GM18520 (cell line): ENCODE data around the gene TBXAS1.
"Not testable (repeated sequence)": the region's sequence is repeated elsewhere in the genome, so short reads cannot be mapped to it uniquely, and the experiment has no call there.

ENCODE experiments used
- ATAC-seq: cut with Tn5 transposase; IDR thresholded peaks from one replicate; pipeline ENCODE4 v1.9.1; 2021; ENCODE audit not compliant: unreplicated experiment

The TBXAS1 gene

DNA sequence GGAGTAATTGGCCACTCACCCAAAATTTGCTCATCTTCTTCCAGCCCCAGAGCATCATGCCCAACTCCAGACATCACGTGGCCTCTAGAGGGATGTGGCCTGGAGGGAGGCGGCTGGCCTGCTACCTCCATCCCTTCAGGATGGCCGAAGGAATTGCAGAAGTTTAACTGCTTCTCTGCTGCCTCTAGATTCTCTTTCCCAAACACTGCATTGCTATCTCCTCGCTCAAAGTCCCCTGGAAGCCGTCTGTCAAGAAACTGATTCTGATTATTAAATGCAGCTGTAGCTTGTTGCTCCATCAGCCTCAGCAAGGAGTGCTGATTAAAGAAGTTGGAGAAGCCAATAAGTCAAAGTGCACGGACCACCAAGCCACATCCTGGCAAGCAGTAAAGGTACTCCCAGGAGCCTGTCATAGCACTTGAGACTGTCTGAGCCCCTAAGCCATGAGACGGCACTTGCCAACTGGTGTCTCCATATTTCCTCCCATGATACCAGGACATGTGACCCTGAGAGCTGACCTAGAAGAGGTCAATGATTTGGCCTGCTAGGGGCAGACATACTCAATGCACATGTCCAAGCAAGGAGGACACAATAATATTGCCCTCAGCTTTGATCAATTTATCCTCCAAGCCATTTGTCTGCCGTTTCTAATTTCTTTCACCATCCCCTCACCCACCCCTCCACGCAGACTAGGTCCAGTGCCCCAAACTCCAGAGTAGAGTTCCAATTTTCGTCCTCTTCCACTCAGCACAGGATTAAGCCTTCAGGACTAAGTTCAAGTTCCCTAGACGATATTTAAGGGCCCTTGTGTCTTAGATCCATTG lies 84.2 kb downstream of the TBXAS1 start:
- no peak for ATAC-seq

DNA sequence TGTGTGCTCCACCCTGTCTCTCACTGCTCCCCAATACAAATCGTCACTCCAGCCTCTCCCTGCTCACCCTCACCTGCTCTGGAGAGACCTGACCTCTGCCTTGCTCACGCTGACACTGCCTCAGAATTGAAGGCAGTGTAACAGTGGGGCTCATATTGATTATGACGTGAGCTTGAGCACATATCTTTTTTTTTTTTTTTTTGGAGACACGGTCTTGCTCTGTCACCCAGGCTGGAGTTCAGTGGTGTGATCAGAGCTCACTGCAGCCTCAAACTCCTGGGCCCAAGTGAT lies 84.7 kb downstream of the TBXAS1 start:
- no peak for ATAC-seq

DNA sequence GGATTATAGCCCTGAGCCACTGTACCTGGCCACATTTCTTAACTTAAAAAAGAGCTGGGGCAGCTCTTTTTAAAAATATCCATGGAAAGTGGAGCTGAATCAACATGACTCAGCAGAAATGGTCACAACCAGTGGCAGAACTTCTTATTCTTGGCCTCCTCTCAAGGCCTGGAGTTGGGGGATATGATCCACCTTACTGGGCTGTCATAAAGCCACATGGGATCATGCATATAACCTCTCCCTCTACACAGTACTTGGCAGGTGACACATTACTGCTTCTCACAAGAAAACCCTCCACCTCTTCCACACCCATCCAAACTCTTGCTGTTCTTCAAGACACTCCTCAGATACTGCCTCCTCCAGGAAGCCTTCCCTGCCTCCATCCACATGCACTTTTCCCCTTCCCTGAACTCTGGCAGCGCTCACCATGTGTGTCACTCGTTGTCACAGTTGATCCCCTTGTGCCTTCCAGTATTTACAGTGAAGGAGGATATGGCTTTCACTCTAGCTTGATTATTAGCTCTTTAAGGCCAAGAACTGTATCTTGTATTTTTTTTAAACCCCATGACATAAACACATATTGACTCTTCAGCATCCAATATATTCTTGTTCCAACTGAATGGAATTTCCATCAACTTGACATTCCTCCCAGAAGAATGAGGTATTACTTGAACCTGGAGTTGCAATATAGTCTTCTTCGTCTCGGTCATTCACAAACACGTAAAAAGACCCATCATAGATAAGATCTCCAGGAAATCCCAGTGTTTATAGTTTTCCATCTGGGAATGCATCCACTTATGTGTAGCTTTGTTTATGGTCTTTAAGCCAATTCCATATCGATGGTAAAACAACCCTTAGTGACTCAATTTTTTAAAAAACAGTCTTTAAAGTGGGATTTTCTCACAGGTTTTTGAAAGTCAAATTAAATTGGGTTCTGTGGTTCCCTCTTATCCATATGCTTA lies 85.5 kb downstream of the TBXAS1 start:
- ATAC-seq, result no peak

DNA sequence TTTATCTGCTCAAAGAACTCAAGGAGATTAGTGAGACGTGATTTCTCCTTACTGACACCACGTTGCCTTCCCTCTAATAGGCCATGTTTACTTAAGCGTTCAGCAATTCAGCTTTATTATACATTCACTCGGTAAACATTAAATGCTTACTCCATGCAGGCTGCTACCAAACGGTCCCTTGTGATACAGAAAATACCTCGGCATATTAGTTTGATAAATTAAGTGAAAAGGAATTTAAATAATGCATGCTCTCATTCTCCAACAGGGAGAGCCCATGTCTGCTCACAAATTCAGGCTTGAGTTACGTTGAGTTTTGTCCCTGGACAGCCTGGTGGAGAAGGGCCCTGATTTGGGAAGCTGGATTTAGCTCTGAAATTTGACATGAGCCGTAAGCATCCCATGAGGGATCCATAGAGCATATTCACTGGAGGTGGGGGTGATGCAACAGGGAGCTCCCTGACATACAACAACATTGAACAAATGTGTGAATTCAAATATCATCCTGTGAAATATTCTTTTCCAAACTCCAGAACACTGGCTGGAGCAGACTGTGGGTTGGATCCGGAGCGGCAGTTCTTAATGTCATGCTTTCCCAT lies 86.3 kb downstream of the TBXAS1 start:
- no peak for ATAC-seq

DNA sequence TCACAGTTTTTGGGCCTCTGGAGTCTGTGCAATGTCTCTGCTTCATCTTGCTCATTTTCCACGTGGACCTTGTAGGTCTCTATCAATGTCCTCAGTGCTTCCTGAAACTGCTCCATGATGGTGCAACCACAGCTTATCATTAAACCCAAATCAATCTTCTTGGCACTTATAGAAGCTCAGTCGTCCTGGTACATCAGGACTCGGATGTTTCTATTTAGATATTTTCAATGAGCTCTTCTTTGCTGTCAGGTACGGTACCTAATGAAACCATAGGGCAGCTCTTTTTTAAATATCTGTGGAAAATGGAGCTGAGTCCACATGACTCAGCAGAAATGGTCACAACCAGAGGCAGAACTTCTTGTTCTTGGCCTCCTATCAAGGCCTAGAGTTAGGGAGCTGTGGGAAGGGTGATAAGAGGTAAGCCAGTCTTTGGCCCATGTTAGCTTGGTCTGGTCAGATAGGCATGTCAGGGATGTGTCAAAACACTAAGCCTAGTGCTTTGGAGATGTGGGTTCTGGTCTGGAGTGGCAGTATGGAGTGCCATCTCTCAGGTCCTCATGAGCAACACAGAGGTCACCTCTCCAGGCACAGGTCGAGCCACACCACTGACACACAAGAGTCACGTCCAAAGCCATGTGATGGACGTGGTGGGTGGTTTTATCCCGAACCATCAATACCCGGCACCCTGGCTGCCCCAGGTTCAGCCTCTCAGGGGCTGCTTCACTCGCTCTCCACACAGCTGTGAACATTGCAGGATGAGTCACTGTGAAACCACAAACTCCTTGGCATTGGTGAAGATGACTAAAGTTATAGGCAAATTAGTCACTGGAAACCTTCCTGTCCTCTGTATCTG lies 87.0 kb downstream of the TBXAS1 start:
- ATAC-seq, result peak; percentile 83

DNA sequence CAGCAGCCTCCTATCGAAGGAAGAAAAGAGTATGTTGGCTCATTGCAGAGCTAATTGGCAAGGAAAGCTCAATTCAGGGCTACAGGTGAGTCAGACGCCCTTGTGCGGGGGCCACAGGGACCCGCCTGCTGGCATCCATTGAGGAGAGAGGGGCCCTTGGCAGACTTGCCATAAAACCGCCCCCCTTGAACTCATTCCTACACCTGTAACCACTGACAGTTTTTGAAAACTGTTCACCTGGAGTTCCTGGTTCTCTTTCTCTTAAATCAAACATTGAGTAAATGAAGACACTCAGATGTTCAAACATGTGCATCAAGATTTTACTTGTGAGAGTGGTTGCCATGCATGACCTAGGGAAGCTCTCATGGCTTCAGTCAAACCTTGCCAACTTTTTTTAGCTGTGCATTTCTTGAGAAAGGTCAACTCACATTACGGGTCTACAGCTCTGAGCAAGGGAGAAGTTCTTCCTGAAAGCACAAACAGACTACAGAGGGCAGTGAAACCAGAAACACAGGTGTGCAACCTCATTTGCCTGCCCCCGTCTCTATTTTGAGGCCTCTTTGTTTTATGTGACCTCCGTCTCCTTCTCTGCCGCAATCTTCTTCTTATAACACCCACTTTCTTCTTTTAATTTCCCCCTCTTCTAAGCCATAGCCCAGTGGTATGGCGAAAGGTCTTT lies 87.8 kb downstream of the TBXAS1 start:
- peak; percentile 62 for ATAC-seq

DNA sequence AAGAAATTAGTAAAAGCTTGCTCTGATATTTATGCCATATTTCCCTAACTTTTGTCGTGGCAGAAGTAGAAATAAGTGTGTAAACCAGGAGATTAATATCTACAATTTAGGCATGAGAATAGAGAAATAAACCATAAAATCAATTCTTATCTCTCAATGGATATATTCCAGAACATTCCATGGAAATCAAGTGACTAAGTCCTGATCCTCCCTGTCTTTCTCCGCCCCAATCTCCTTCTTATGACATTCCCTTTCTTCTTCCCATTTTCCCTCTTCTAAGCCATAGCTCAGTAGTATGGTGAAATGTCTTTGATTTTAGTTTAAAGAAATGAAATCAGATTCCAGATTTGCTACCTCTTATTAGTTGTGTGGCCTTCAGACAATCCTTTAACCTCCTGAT lies 88.8 kb downstream of the TBXAS1 start:
- no peak for ATAC-seq

DNA sequence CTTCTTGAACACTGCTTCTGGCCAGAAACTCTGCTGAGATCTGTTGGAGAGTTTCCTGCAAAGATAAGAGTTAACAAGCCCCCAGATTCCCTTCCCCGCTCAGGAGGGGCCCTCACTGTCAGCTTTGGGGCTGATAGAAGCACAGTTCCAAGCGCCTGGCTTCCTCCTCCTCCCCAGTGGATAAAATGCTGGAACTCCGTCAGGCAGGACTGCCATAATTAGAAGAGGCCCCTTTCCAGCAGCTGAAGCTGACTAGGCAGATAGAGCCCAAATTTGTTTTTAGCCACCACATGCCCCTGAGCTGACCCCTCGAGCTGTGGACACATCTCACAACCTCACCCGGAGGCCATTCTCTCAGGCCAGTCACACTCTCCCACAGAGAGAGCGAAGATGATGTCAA lies 89.4 kb downstream of the TBXAS1 start:
- no peak for ATAC-seq

DNA sequence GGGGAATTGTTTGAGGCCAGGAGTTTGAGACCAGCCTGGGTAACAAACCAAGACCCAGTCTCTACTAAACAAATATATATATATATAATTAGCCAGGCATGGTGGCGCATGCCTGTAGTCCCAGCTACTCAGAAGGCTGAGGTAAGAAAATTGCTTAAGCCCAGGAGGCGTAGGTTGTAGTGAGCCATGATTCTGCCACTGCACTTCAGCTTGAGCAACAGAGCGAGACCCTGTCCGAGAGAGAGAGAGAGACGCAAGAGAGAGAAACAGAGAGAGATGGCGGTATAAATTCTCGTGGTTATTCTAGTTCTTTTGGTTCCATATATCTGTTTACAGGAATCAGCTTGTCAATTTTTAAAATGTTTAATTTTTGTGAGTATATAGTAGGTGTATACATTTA lies 94.0 kb downstream of the TBXAS1 start:
- ATAC-seq, result no peak

DNA sequence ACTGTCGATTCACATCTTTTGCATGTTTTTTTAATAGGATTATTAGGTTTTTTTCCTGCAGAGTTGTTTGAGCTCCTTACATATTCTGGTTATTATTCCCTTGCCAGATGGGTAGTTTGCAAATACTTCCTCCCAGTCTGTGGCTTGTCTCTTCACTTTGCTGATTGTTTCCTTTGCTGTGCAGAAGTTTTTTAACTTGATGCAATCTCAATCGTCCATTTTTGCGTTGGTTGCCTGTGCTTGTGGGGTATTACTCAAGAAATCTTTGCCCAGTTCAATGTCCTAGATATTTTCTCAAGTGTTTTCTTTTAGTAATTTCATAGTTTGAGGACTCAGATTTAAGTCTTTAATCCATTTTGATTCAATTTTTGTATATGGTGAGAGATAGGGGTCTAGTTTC lies 95.4 kb downstream of the TBXAS1 start:
- ATAC-seq, result no peak

DNA sequence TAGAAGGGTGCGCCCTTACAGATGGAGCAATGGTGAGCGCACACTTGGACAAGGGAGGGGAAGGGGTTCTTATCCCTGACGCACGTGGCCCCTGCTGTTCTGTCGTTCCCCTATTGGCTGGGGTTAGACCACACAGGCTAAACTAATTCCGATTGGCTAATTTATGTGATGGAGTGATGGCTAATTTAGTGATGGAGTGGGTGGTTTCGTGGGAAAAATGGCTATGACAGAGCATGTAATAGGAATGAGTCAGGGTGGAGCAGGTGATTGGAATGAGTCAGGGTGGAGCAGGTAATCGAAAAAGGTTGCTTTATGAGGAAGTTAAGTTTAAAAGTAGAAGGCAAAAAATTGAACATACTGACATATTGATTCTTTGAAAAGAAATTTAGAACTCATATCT lies 100.2 kb downstream of the TBXAS1 start:
- not testable (repeated sequence) for ATAC-seq

DNA sequence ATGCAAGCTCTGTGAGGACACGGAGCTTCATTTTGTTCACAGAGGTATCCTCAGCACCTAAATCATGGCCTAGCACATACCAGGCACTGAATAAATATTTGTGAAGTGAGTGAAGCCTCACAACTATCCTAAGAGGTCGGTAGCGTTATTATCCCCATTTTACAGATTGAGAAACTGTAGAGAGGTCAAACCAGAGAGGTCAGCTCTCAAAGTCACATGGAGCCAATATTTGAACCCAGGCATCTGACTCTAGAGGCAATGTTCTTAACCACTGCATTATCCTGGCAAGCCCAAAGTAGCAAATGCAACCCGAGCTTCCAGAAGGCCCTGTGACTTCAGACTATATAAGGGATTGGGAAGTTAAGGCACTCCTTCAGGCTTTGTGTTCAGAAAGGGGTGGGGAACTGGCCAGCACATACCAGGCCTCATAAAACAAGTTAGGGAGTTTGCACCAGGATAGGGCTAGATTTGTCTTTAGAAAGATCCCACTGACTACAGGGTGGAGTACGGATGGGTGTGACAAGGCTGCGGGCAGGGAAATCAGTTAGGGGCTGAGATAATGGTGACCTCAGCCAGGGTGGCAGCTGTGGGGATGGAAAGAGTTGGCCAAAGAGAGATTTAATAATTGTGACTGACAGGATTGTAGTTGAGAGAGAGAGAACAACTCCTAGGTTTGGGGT lies 101.4 kb downstream of the TBXAS1 start:
- no peak for ATAC-seq

DNA sequence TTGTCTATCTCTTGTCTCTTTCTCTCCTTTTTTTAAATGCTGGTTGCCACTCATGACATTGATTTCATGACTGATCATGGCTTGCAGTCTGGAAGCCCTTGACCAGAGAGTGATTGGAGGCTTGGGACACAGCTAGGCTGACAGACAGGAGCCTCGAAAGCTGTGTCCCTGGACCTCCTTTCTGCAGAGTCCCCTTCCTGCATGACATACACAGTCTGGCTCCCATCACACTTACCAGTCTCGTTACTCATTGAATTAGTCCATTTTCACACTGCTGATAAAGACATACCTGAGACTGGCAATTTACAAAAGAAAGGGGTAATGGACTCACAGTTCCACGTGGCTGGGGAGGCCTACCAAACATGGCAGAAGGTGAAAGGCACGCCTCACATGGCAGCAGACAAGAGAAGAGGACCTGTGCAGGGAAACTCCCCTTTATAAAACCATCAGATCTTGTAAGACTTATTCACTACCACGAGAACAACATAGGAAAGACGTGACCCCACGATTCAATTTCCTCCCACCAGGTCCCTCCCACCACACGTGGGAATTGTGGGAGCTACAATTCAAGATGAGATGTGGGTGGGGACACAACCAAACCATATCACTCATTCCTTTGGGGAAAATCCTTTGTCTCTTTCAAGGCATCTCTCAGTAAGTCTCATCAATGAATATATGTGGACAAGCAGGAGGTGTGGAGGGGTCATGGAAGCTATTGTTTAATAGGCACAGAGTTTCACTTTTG lies 102.3 kb downstream of the TBXAS1 start:
- ATAC-seq, result no peak

DNA sequence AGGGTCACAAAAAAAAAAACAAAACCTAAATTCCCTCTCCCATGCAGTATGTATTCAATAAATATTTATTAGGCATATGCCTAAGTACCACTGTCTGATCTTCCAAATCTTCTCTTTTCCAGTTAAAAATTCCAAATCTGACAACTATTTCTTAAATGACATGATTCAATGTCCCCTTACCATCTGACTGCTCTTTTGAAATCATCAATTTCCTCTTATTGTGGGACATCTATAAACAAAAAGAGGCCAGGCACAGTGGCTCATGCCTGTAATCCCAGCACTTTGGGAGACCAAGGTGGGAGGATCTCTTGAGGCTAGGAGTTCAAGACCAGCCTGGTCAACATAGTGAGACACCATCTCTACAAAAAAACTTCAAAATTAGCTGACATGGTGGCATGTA lies 103.5 kb downstream of the TBXAS1 start:
- ATAC-seq, result no peak

DNA sequence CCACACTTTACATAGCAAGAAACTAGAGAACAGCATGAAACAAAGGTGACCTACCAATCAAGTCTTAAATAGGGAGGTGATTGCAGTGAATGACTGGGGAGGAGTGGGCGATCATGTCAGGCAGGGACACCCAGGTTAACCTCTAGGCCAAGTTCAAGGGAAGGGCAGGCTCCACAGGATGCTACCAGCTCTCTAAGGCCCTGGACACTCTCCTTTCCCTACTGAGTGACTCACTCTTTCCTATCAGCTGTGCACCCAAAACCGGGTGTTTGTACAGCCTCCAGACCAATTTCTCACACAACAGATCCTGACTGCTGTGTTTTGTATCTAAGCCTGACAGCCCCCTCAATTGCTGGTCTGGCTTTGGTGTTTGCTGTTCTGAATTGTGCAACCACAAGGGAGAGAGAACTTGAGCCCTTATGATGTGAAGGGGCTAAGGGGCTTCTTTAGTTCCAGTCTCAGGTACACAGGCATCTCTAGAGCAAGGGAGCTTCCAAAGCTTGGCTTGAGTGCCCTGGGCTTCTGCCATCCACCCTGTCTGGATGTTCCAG lies 107.8 kb downstream of the TBXAS1 start:
- ATAC-seq, result no peak

DNA sequence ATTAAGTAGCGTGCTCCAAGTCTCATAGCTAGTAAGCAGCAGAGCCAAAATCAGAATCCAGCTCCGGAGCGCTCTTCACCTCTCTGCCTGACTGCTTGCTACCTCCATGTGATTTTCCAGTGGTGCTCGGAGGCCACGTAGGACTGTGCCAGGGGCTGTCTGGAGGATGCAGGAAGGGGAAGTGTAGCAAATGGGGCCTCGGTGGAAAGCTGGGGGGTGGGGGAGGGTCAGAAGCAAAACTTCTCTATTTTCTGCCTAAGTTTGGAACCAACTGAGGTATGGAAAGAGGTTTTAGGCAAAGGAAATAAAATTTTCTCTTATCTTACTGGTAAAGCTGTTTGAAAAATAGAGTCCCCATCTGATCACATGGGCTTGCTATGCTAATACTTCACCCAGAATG lies 108.7 kb downstream of the TBXAS1 start:
- no peak for ATAC-seq

DNA sequence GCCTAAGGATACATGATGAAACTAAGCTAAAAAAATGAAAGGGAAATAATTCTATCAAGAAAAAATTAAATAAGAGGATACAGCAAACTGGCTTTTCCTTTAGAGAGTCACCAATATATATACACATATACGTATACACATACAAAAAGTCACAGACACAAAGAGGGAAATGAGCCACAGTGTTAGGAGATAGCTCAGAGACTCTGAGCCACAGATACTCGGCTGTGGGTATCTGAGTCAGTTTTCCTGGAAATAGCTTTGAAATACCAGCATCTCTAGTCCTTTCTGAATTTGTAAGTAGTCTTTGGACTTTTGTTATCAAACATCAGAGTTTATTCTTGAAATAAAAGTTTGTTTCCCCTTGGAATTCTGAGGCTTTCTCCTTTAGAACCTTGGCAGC lies 111.8 kb downstream of the TBXAS1 start:
- ATAC-seq, result no peak

DNA sequence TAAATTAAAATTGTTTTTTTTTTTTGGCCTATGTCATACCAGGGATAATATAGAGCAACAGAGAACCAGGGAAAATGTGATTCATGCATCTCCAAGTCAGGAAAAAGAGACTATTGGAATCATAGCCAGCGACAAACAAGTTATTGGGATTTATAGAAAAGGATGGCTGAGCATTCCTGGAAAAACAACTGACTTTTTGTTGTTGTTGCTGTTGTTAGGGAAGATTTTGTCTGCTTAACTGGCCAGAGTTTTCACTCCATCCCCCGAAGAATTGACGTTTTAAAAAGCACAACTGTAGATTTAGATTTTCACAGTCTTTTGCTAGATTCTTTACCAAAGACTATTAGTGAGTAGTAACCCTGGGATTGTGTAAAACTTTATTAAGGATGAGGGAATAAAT lies 112.4 kb downstream of the TBXAS1 start:
- ATAC-seq, result no peak

DNA sequence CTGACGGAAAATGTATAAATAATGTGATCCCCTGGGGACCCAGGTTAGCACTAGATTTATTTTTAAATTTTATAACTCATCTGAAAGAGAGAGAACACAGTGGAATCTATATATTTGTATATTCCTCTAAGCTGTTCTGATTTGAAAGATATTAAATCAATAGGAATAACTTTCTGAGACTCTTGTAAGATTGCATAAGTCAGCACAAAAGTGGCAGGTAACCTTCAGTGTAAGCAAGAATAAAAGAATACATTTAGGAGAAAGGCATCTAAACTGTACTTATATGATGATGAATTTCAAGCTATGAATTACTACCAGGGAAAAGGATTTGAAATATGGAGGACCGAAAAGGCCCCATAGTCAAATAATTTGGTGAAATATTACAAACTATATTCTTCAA lies 112.8 kb downstream of the TBXAS1 start:
- no peak for ATAC-seq
